Stimulated activated CD4-positive, alpha-beta T cell treated with anti-CD3 and anti-CD28 coated beads, Interleukin-2, amount 100 ng/mL, for 24 hours (primary cell): ENCODE measurements around the gene GEMIN4.
"Not testable (repeated sequence)": the region's sequence is repeated elsewhere in the genome, so short reads cannot be mapped to it uniquely, and the experiment has no call there.

Experiments
- DNase-seq, 2 donors: peaks; one replicate each; pipeline ENCODE4 v3.0.0-alpha.2; 2020

GEMIN4 gene

DNA sequence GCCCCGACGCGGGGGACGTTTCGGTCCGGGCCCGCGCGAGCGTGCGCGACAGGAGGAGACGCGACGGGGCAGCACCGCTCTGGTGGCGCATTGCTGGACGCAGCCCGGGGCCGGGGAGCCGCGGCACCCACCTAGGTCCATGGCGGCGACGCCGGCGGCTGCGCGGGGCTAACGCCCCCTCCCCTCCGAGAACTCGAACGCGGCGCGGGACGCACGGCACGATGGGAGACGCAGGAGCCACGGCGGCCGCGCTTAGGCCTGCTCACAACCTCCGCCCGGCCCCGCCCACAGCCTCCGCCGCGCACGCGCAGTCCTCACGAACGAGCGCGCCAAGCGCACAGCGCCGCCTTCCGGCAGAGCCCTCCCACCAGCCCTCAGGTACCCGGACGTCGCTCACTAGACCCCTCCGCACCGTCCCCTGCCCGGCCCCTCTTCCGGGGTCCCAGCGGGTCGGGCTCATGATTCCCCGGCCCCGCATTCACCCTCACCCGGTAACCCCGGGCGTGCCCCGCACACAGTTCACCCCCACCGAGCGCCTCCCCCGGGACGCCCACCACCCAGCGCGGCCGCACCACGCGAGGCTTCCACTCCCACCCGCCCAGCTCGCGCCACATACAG is at the start of gene GEMIN4:
GEMIN4 (minus strand) TSS at position 263 of the 618 bp plus-strand sequence; CDS start at position 141, 122 bp downstream.
- peak; percentile 99 for DNase-seq

DNA sequence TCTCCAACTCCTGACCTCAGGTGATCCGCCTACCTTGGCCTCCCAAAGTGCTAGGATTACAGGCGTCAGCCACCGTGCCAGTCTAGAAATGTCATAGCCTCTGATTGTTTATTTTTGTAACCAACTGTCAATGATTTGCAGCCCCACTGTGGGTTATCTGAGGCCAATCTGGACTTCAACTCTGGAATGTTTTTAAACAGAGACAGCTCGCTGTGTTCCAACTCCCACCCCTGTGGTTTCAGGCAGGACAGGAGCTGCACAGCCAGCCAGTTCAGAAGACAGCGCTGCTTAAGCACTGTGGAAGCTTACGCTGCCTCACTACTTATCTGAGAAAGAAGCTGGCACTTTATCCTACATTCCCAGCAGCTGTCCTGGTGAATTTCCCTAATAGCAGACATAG is 49.6 kb upstream of the GEMIN4 start:
- DNase-seq = no peak

DNA sequence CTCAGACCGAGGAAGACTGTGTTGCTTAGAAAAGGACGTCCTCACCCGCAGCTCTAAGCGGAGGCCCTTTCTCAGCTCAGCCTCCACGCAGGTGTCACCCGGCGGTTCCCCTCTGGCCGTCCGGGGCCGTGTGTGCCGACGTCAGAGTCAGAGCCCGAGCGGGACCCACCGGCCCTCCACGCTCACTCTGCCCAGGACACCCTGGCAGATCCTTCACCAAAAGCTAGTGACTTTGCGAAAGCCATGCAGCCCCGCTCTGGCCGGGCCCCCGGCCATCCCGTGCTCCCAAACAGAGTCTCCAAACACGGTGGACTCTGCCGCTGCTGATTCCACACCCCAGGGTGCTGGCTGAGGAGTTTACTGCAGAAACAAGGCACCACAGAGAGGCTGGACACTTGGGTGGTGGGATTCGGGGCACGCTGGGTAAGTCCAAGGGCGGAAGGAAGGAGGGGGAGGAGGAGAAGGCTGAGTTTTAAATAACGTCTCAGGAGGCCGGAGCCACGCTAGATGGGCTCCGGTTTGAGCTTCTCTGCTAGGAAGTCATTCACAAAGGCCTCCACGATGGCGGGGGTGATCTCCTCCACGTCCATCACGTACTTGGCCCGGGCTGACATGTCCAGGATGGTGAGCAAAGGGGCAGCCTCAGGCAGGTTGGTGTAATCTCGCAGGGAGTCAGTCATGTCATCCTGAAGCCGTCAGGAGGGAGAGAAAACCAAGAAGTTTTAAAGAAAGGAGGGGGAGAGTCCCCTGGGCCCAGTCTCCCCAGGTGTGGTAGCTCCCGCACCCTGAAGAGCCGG is 48.6 kb upstream of the GEMIN4 start:
- DNase-seq = no peak

DNA sequence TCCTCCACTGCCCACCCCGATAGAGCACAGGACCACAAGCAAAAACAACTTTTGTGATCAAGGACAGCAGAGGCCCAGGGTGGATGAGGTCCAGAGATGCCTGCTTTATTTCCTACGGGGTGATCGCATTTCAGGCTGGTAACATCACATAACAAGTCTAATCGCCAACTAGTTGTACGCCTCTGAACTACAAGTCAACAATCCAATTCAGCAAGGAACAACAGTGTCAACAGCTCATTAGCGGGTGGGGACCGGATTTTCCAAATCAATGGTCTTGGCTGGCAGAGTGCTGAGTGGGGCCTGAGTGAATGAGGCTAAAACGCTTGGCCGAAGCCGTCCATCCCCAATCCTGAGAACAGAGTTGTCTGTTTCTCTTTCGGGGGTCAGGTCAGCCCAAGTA is 47.2 kb upstream of the GEMIN4 start:
- no peak for DNase-seq

DNA sequence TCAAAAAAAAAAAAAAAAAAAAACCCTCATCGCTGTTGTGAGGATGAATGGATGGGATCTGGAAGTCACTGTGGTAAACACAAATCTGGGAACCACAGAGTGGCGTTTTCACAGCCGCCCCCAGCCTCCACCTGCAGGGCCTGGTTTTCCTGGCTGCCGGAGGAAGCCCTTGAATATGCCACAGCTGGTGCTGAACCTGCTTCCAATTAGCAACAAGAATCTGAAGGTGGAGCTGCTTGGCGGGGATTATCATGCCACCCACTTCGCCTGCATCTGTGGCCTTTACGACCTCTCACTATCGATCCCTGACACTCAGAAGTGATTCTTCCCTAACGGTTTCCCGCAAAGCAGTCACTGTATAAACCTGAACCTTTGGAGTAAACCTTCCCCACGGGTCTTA is 46.2 kb upstream of the GEMIN4 start:
- DNase-seq = no peak

DNA sequence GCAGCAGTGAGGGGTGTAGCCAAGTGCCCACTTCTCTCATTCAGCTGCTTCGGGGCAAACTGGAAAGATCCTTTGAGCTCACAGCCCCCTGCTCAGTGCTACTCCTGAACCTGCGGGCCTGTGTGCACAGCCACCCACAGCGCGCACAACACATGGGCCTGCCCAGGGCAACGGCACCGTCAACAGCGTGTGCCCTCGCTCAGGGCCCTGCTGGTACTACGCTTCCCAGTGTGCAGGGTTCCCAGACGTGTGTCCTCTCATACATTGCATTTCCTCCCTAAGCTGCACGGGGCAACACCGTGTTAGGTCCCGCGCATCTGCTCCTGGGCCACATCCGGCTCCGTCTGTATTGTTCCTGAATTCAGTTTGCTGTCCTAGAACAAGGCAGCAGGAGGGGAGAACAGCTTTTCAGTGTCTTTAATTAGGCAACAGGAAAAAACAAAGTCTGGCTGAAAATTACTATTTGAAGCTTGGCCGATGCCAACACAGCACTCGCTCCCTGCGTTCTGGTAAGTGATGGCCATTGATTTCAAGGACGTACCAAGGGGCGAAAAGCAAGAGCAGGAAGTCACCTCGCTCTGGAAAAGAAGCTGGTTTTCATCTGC is 45.3 kb upstream of the GEMIN4 start:
- no peak for DNase-seq

DNA sequence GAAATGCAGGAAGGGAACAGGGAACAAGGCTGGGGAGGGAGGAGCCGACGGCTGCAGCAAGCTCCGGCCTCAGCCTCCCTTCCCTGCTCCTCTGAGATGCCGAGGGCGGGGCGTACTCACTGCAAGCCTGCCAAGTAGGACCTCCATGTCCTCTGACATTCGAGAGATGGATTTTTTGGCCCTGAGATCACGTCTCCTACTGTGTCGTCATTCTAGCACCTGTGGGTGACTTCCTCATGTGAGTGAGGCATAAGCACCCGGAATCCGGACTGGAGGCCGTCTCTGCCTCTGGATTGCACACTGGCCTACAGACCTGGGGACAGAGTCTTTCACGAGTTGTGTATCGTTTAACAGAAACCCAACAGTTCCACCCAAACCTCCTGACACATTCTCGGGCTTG is 44.5 kb upstream of the GEMIN4 start:
- DNase-seq = no peak

DNA sequence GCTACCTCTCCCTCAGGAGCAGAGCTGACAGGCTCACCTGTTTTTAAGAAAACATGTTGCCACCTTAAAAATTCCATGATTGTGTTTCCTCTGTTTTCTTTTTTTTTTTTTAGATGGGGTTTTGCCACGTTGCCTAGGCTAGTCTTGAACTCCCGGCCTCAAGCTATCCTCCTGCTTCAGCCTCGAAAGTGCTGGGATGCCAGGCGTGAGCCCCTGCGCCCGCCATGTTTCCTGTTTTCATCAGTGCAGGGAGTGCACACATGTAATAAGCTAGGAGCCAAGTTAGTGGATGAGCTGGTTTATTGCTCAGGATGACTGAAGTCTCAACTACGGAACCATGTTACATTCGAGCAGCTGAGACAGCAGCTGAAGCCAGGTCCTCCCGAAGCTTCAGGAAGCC is 43.7 kb upstream of the GEMIN4 start:
- DNase-seq = no peak

DNA sequence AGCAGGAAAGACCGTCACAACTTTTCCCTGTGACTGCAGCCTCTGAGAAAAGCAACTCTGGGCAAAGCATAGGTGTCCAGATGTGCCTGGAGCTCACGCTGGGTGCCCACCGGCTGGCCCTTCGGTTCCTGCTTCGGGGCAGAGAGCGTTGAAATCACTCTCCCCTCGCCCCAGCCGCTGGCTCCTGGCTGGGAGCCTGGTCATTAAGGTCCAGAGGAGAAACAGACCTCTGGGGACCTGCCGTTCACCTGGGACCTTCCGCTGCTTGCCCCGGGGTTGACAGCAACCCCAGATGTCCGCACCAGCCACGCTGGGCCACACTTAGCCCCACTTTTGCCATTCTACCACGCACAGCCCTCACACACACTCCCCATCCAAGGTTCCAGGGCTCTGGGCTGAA is 43.2 kb upstream of the GEMIN4 start:
- no peak for DNase-seq

DNA sequence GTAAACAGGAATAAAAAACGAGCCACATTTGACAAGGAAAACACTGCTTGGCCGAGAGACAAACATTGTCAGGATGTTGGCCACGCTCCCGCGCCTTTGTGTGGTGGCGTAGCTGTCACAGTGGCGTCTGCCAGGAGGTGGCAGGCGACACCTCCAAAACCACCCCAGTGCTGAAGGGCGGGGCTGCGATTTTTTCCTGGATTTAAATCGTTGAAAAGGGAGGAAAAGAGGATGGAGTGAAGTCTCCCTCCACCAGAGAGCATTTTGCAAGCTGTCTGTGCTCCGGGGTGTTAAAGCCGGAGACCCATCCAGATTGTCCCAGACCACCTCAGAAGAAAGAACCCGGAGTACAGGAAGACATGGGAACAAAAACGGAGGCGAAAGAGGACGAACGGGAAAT is 42.8 kb upstream of the GEMIN4 start:
- DNase-seq = peak; percentile 47 to 54

DNA sequence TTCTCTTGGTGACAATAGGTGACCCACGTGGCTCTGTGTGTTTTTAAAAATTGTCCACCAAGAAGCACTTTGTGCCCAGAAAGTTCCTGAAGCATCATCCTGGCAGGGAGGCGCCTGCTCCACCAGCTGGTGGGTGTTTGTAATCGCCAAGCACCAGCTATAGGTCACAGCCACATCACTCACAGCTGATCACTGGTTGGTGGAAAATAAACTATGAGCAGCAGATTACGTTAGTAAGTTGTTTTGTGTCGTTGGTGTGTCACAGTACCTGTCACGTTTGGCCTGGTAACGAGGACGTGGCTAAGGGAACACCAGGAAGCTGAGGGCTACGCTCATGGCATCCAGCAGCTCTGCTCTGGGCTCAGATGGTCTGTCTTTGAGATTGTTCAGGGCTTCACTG is 40.2 kb upstream of the GEMIN4 start:
- no peak for DNase-seq

DNA sequence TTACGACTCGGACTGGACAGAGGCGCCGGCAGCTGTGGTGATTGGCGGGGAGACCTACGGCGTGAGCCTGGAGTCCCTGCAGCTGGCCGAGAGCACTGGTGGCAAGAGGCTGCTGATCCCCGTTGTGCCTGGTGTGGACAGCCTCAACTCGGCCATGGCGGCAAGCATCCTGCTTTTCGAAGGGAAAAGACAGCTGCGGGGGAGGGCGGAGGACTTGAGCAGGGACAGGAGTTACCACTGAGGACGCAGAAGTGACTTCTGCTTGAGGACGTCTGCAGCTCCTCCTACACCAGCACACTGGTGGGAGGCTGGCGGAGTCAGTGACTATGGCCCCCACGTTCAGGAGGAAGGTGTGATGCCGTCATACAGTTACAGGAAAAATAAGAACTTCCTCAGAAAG is 39.8 kb upstream of the GEMIN4 start:
- DNase-seq = no peak

DNA sequence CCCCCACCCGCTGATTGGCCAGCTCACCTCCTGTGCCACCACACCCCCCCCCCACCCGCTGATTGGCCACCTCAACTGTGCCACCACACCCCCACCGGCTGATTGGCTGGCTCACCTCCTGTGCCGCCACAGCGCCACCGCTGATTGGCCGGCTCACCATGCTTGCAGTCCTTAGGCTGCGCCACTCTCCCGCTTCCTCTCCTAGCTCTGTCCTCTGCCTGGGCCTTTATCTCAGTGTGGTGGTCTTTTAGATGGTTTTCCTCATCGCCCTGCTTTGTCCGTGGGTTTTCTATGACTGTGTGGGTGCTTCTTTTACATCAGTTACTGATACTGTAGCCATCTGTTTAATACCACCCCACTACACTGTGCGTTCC is 38.8 kb upstream of the GEMIN4 start:
- DNase-seq = not testable (repeated sequence)

DNA sequence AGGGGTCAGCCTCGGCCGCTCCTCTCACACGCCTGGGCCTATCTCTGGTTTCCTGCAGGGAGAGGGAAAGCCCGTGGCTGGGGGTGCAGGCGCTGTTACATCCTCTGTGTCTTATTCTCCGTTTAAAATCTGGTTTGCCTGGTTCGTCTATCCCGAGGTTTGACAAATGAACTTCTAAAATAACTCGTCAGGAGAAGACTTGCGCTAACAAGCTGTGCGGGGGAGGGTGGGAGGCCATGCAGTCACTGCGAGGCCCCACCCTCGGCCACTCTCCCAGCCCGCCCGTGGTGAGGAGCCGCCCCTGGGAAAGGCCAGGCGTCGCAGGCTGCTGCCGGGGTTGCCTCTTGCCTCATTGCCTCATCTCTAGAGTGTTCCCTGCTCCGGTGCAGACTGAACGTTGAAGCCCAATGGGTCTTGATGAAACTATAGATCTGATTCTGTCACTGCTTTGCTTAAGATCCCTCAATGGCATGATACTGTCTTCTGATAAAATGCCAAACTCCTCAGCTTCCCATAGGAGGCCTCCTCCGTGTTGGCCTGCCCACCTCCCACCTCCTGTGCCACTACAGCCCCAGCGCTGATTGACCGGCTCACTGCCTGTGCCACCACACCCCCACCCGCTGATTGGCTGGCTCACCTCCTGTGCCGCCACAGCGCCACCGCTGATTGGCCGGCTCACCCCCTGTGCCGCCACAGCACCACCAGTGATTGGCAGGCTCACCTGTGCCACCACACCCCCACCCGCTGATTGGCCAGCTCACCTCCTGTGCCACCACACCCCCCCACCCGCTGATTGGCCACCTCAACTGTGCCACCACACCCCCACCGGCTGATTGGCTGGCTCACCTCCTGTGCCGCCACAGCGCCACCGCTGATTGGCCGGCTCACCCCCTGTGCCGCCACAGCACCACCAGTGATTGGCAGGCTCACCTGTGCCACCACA is 38.1 kb upstream of the GEMIN4 start:
- not testable (repeated sequence) for DNase-seq

DNA sequence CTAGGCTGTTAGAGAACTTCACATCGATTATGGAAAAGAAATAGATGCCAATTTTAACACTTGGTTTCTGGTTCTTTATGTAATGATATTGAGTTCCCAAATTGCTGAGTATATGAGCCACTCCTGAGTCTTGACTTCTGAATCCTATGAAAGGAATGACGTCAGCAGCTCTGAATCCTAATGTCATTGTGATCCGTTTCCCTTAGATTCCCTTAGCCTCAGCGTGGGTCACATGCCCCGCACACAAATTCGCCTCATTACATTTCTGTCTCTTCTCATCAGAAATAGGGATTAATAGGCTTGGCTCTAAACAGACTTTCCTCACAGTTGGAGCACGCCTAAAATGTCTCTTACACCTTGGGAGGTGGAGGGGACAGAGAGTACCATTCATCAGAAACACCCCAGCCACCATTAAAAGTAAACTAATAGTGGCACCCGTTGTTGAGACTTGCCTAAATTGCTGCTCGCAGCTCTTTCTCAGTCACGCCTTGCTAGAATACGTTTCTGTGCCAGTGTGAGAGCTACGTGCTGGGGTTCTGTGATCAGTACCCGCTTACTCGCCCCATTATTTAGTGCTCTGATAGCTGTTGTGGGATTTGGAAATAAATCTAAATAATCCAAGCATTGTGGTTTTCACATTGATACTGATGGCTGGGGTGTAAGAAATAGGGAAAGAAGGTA is 37.2 kb upstream of the GEMIN4 start:
- no peak for DNase-seq

DNA sequence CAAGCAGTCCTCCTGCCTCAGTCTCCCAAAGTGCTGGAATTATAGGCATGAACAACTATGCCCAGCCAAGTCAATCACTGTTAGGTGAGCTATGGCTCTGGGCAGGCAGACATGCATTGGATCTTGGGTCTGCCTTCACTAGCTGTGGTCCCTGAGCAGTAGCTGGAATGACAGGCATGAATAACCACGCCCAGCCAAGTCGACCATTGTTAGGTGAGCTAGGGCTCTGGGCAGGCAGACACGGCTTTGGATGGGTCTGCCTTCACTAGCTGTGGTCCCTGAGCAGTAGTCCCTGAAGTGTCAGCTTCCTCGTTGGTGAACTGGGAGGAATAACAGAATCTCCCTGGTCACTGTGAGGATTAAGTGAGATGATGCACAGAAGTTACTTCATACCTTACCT is 36.5 kb upstream of the GEMIN4 start:
- DNase-seq = no peak

DNA sequence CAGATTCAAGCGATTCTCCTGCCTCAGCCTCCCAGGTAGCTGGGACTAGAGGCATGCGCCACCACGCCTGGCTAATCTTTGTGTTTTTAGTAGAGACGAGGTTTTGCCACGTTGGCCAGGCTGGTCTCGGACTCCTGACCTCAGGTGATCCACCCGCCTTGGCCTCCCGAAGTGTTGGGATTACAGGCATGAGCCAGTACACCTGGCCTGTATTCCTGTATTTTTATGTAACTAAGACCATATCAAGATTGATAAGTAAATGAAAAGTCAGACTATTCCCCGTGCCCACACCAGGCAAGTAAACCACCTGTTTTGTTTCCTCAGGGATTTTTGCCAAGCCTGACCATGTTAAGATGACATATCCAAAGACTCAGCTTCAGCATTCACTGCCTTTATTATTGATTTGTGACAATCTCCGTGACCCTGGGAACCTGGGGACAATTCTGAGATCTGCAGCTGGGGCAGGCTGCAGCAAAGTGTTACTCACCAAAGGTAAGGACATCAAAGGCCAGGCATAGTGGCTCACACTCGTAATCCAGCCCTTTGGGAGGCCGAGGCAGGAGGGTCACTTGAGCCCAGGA is 35.7 kb upstream of the GEMIN4 start:
- DNase-seq = no peak

DNA sequence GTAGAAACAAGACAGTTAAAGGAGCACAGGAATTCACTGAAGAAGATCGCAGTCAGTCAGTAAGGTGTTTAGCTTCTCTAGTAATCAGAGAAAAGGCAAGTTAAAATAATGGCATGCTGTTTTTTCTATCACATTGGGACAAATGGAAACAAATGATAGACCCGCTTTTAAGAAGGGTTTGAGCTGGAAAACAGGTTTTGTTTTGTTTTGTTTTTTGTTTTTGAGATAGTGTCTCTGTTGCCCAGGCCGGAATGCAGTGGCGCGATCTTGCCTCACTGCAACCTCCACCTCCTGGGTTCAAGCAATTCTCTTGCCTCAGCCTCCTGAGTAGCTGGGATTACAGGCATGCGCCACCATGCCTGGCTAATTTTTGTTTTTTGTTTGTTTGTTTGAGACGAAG is 33.8 kb upstream of the GEMIN4 start:
- DNase-seq = not testable (repeated sequence)

DNA sequence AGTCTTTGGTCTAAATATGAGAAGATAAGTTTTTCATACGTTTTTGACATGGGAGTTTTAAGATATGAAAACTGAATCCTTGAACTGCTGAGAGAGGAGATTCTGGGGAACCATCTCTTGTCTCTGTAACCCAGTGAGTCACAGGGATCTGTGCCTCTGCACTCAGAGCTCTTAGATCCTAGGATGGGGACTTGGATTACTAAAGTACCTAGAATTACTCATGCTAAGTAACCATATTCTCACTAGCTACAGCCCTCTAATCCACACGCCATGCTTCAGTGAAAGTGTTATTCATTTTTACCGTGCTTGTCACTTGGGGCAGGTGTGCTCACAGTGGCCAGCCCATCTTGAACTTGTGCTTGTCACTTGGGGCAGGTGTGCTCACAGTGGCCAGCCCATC is 32.1 kb upstream of the GEMIN4 start:
- DNase-seq = no peak

DNA sequence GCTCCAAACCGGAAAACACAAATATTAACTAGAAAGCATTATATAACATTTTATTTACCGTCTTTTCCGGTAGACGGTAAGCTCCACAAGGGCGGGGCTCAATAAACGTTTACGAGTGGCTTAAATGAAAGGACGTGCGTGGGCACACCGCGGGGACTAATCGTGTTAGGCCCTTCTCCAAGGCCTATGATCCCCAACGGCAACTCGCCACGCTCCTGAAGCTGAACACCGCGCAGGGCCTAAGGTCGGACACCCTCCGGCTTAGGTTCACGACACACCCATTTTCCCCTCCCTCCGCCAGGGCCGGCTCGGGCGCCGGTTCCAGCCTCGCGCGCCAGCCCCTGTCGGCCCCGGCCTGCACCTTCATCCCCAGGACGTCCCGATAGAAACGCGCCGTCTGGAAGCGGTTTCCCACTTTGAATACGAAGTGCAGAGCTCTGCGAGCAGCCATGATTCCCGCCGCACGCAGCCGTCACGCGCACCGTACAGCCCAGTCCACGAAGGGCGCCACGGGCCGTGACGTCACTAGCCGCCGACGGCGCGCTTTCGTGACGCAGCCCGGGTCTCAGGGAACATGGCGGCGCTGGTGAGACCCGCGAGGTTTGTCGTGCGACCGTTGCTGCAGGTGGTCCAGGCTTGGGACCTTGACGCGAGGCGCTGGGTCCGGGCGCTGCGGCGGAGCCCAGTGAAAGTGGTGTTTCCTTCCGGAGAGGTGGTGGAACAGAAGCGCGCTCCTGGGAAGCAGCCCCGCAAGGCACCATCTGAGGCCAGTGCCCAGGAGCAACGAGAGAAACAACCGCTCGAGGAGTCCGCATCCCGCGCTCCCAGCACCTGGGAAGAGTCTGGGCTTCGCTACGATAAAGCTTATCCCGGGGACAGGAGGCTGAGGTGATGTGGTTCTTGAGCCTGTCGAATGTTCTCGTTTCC is 30.0 kb upstream of the GEMIN4 start, which contains the start of the genes GLOD4 and MRM3:
GLOD4 (minus strand) TSS at position 476 of the 927 bp plus-strand sequence; CDS start at position 451, 25 bp downstream.
MRM3 (plus strand) TSS at position 549 of the 927 bp plus-strand sequence; CDS start at position 575, 26 bp downstream.
- DNase-seq = peak; percentile 95 to 96

DNA sequence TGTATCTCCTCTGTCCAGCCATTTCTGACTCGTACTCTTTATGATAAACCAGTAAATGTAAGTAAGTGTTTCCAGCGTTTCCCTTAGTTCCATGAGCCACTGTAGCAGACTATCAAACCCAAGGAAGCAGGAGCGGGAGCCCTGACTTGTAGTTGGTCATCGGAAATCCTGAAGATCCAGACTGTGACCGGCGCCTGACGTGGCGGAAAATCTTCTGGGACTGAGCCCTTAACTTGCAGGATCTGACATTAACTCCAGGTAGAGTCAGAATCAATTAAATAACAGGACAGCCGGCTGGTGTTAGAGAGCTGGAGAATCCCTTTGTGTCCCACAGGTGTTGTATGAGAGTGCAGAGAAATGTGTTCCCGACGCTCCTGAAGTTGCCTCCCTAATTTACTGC is 26.0 kb upstream of the GEMIN4 start:
- DNase-seq = no peak
